K562 (cell line): Measurements from ENCODE around the gene TUT1. TPM values are rescaled to one million over a fixed set of nuclear protein-coding genes. Genes with fewer than 3 reads are reported as not detected.

ENCODE experiments used
- BACH1 ChIP-seq: fragments of 200-800 bp; sonication (Bioruptor generic); IDR thresholded peaks from 2 replicates; pipeline ENCODE4 v1.6.1; 2016; ENCODE audit warnings: missing genetic modification characterization, missing compliant biosample characterization
- BHLHE40 ChIP-seq: IDR thresholded peaks from 2 replicates; pipeline ENCODE4 v1.6.1; 2011; ENCODE audit warnings: low read length, improper control_type of control experiment
- BRD4 ChIP-seq: fragments of 200-600 bp; sonication (generic); IDR thresholded peaks from 2 replicates; pipeline ENCODE4 v1.6.1; 2017; ENCODE audit warnings: inconsistent platforms
- E2F5 ChIP-seq: sonication (generic); formaldehyde crosslinking; IDR thresholded peaks from 2 replicates; pipeline ENCODE4 v1.8.0; 2022; ENCODE audit warnings: mild to moderate bottlenecking, missing genetic modification reagents
- FOXK1 ChIP-seq: sonication (generic); formaldehyde crosslinking; IDR thresholded peaks from 2 replicates; pipeline ENCODE4 v1.8.0; 2022; ENCODE audit warnings: missing genetic modification reagents, mild to moderate bottlenecking, borderline replicate concordance
- ILF3 ChIP-seq: fragments of 450-650 bp; IDR thresholded peaks from 2 replicates; pipeline ENCODE4 v1.6.1; 2018; ENCODE audit warnings: antibody characterized with exemption, mild to moderate bottlenecking, moderate library complexity, borderline replicate concordance
- MBD2 ChIP-seq: sonication (generic); IDR thresholded peaks from 2 replicates; pipeline ENCODE4 v1.6.1; 2016; ENCODE audit warnings: low read depth, borderline replicate concordance
- MECOM ChIP-seq: fragments of 250-450 bp; sonication (Bioruptor Pico); IDR thresholded peaks from 2 replicates; pipeline ENCODE4 v1.8.0; 2022; ENCODE audit warnings: inconsistent platforms
- MED1 ChIP-seq: sonication (generic); formaldehyde crosslinking; IDR thresholded peaks from 2 replicates; pipeline ENCODE4 v1.8.1; 2023; ENCODE audit warnings: missing genetic modification reagents, borderline replicate concordance
- MEF2A ChIP-seq: IDR thresholded peaks from 2 replicates; pipeline ENCODE4 v1.6.1; 2011; ENCODE audit warnings: low read depth, mild to moderate bottlenecking, low read length, moderate library complexity; ENCODE audit not compliant: control insufficient read depth
- MTA3 ChIP-seq: fragments of 450-650 bp; formaldehyde crosslinking; IDR thresholded peaks from 2 replicates; pipeline ENCODE4 v1.6.1; 2017; ENCODE audit warnings: mild to moderate bottlenecking, borderline replicate concordance
- PML ChIP-seq: IDR thresholded peaks from 2 replicates; pipeline ENCODE4 v1.6.1; 2012; ENCODE audit warnings: low read length, inconsistent platforms
- RNF2 ChIP-seq: sonication (generic); IDR thresholded peaks from 2 replicates; pipeline ENCODE4 v1.6.1; 2016
- SPI1 ChIP-seq: IDR thresholded peaks from 2 replicates; pipeline ENCODE4 v1.6.1; 2011; ENCODE audit warnings: low read depth, low read length, control low read depth, borderline replicate concordance
- ZNF764 ChIP-seq: fragments of 250-450 bp; sonication (Bioruptor Pico); IDR thresholded peaks from 2 replicates; pipeline ENCODE4 v1.4.0; 2020; ENCODE audit warnings: low read depth, mild to moderate bottlenecking, moderate library complexity
- ZNF778 ChIP-seq: fragments of 450-650 bp; formaldehyde crosslinking; IDR thresholded peaks from 2 replicates; pipeline ENCODE4 v1.4.0; 2020; ENCODE audit warnings: mild to moderate bottlenecking, moderate library complexity
- polyA plus RNA-seq, 8 experiments: library from polyadenylated mRNA; depleted of rRNA in 4 of 8; stranded (reverse) in 5 of 8; unstranded in 3 of 8; fragments of >200 nt; fragmentation: Nextera tagmentation in 2 of 8; fragmentation: Illumina TruSeq in 1 of 8; extraction: Ambion mirVana in 2 of 8; extraction: Trizol in 1 of 8; gene quantifications; 2 replicates each; pipeline versions ENCODE4 v1.2.1 to v1.2.3, GENCODE V29; 2011 to 2014; ENCODE audit warnings: inconsistent platforms in 1 of 8, missing spikeins in 1 of 8
- total RNA-seq, 7 experiments: library from RNA; depleted of rRNA in 6 of 7; stranded (reverse); fragments of >200 nt in 6 of 7; fragmentation: Illumina TruSeq in 2 of 7; extraction: Trizol in 2 of 7; gene quantifications; 2 replicates each; pipeline versions ENCODE4 v1.2.1 to v1.2.3, GENCODE V29; 2011 to 2021; ENCODE audit warnings: low replicate concordance in 1 of 7
- TF ChIP-seq, protein P1 (sequence below): fragments of 250-450 bp; sonication (Bioruptor Pico); IDR thresholded peaks from 2 replicates; pipeline ENCODE4 v1.8.0; 2022; ENCODE audit warnings: inconsistent platforms
- TF ChIP-seq, protein P2 (sequence below): fragments of 250-450 bp; sonication (Bioruptor Pico); IDR thresholded peaks from 2 replicates; pipeline ENCODE4 v1.8.0; 2021; ENCODE audit warnings: moderate library complexity, mild to moderate bottlenecking, inconsistent platforms
- TF ChIP-seq, protein P3 (sequence below), 2 experiments: IDR thresholded peaks; 2 replicates each; pipeline ENCODE4 v1.6.1; 2012; ENCODE audit warnings: improper control_type of control experiment in 2 of 2, low read depth in 2 of 2, low read length in 2 of 2, borderline replicate concordance in 1 of 2

The TUT1 gene
- total and polyA plus RNA-seq, 9 of the 15 experiments (the other 6 are each of a cell fraction or from before 2014, with no cell fraction given), result 0.66 to 44.3 (median 15.7) TPM

DNA sequence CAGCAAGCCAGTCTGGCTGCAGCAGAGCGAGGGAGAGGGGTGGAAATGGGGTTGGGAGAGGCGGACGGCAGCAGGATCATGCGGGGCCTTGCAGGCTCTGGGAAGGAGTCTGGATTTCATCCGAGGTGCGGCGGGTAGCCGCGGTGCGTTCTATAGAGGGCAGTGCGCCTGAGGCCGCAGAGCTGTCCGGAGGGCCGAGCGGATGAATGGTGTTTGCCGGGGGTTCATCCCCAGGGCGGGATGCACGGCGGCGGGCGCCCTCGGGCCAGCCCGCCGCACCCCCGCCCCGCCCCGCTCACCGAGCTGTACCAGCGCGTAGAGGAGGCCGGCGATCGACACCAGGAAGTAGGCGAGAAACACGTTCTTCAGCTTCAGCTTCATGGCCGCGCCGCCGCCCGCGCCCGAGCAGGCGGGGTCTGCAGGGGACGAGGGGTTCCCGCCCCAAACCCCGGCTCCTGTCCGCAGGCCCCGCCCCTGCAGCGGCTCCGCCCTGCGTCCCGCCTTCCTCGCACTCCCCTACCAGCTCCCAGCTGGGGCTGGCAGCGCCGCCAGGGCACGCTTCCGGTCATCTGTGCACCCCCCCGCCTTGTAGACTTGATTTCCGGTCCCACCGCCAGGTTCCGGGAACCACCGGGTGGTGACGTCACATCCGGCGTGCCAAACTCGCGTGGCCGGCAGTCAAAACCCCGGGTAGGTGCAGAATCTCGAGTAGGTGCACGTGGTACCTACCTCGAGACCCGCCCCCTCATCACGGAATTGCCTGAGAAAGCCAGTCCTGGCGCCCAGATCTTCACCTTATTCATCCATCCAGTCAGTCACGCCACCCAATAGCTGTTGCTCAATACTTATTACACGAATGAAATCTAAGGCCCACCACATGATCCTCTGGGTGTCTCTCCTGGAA lies 30.5 kb upstream of the TUT1 start, which contains the start of gene B3GAT3 (continued):
- TF ChIP-seq, protein P1, sequence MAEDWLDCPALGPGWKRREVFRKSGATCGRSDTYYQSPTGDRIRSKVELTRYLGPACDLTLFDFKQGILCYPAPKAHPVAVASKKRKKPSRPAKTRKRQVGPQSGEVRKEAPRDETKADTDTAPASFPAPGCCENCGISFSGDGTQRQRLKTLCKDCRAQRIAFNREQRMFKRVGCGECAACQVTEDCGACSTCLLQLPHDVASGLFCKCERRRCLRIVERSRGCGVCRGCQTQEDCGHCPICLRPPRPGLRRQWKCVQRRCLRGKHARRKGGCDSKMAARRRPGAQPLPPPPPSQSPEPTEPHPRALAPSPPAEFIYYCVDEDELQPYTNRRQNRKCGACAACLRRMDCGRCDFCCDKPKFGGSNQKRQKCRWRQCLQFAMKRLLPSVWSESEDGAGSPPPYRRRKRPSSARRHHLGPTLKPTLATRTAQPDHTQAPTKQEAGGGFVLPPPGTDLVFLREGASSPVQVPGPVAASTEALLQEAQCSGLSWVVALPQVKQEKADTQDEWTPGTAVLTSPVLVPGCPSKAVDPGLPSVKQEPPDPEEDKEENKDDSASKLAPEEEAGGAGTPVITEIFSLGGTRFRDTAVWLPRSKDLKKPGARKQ (CRISPR knock-in tag), result no peak
- TF ChIP-seq ILF3 (no peak; the same call in 1 of the 2 replicates), ZNF778 (no peak), MED1 (no peak), BRD4 (no peak), SPI1 (no peak), MTA3 (peak; percentile 74; the same call in 1 of the 2 replicates), MBD2 (0 out of 2 replicates have a peak, but pooled peaks have one; percentile 37), E2F5 (CRISPR knock-in tag) (peak; percentile 54; the same call in 1 of the 2 replicates), ZNF764 (CRISPR knock-in tag) (no peak), MECOM (CRISPR knock-in tag) (no peak), BHLHE40 (peak; percentile 83), FOXK1 (CRISPR knock-in tag) (no peak), MEF2A (no peak), BACH1 (tag) (no peak), PML (peak; percentile 57; the same call in 1 of the 2 replicates), RNF2 (peak; percentile 75)
- TF ChIP-seq, protein P2, sequence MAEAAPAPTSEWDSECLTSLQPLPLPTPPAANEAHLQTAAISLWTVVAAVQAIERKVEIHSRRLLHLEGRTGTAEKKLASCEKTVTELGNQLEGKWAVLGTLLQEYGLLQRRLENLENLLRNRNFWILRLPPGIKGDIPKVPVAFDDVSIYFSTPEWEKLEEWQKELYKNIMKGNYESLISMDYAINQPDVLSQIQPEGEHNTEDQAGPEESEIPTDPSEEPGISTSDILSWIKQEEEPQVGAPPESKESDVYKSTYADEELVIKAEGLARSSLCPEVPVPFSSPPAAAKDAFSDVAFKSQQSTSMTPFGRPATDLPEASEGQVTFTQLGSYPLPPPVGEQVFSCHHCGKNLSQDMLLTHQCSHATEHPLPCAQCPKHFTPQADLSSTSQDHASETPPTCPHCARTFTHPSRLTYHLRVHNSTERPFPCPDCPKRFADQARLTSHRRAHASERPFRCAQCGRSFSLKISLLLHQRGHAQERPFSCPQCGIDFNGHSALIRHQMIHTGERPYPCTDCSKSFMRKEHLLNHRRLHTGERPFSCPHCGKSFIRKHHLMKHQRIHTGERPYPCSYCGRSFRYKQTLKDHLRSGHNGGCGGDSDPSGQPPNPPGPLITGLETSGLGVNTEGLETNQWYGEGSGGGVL, result no peak
- TF ChIP-seq, protein P3, sequence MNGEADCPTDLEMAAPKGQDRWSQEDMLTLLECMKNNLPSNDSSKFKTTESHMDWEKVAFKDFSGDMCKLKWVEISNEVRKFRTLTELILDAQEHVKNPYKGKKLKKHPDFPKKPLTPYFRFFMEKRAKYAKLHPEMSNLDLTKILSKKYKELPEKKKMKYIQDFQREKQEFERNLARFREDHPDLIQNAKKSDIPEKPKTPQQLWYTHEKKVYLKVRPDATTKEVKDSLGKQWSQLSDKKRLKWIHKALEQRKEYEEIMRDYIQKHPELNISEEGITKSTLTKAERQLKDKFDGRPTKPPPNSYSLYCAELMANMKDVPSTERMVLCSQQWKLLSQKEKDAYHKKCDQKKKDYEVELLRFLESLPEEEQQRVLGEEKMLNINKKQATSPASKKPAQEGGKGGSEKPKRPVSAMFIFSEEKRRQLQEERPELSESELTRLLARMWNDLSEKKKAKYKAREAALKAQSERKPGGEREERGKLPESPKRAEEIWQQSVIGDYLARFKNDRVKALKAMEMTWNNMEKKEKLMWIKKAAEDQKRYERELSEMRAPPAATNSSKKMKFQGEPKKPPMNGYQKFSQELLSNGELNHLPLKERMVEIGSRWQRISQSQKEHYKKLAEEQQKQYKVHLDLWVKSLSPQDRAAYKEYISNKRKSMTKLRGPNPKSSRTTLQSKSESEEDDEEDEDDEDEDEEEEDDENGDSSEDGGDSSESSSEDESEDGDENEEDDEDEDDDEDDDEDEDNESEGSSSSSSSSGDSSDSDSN (IDR thresholded peaks at IDR 0.05; ENCODE audit: borderline replicate concordance in 1 of 2, low read depth in 2 of 2, low read length in 2 of 2), result no peak
